Measurements from ENCODE around the gene CFL2.

CFL2 gene

DNA sequence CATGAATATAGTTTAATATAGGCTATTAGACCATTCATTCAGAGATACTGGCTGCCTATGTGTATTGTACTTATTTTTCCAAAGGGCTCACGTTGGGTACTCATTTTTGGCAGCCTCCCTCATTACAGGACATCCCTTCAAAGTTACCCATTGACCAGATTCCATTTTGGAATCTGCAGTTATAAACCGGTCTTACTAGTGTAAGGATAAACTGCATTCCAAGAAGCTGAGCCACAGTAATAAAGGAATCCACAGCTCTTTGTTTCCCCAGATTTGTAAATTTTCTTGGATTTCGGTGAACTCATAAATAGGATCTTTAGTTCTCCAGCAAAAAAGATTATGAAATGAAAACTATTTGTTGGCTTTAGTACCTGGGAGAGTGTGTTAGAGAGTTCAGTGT, 18.9 kb upstream of the CFL2 start:
- Histone ChIP-seq H3K4me3 (ENCODE audit: insufficient read depth, low read depth, low read length) (no peak overlapping the region), H3K9me3 (ENCODE audit: control insufficient read depth, low read length) (no peaks in the 10 kb centered on the region), H3K27me3 (ENCODE audit: control insufficient read depth, insufficient read depth, low read length, poor library complexity, severe bottlenecking) (no peaks in the 10 kb centered on the region), H3K27ac (ENCODE audit: insufficient read depth, low read depth, low read length, poor library complexity, severe bottlenecking) (no peak overlapping the region), H3K4me1 (ENCODE audit: control insufficient read depth, insufficient read depth, low read length) (no peaks in the 10 kb centered on the region), H3K36me3 (ENCODE audit: control insufficient read depth, insufficient read depth, low read length) (no peaks in the 10 kb centered on the region)
- WGBS, 2 experiments: 92 to 94% methylated on average over 3 of the region's 3 CpGs

- H3K36me3 ChIP-seq (ENCODE audit: control insufficient read depth, insufficient read depth, low read length): no peaks in the 10 kb centered on the region
- no peaks in the 10 kb centered on the region for H3K4me1 ChIP-seq (ENCODE audit: control insufficient read depth, insufficient read depth, low read length)
- no peaks in the 10 kb centered on the region for H3K9me3 ChIP-seq (ENCODE audit: control insufficient read depth, low read length)
- 83 to 85% methylated on average over 4 of the region's 4 CpGs for WGBS, 2 experiments
- no peak overlapping the region for H3K27ac ChIP-seq (ENCODE audit: insufficient read depth, low read depth, low read length, poor library complexity, severe bottlenecking)
- no peaks in the 10 kb centered on the region for H3K27me3 ChIP-seq (ENCODE audit: control insufficient read depth, insufficient read depth, low read length, poor library complexity, severe bottlenecking)
- no peak overlapping the region for H3K4me3 ChIP-seq (ENCODE audit: insufficient read depth, low read depth, low read length)
Observed at GRCh38 chr14:34732802-34733201, 18.4 kb upstream of the CFL2 start.

- Histone ChIP-seq H3K4me1 (ENCODE audit: control insufficient read depth, insufficient read depth, low read length) (no peaks in the 10 kb centered on the region), H3K9me3 (ENCODE audit: control insufficient read depth, low read length) (no peaks in the 10 kb centered on the region), H3K36me3 (ENCODE audit: control insufficient read depth, insufficient read depth, low read length) (no peaks in the 10 kb centered on the region), H3K27me3 (ENCODE audit: control insufficient read depth, insufficient read depth, low read length, poor library complexity, severe bottlenecking) (no peaks in the 10 kb centered on the region), H3K27ac (ENCODE audit: insufficient read depth, low read depth, low read length, poor library complexity, severe bottlenecking) (no peak overlapping the region), H3K4me3 (ENCODE audit: insufficient read depth, low read depth, low read length) (no peak overlapping the region)
- WGBS, 2 experiments: 95 to 100% methylated on average over 3 of the region's 3 CpGs
Observed at GRCh38 chr14:34723867-34724266, 9.5 kb upstream of the CFL2 start.

GRCh38 chr14:34722723-34723545, 8.5 kb upstream of the CFL2 start:
- no peaks in the 10 kb centered on the region for H3K4me1 ChIP-seq (ENCODE audit: control insufficient read depth, insufficient read depth, low read length)
- H3K27me3 ChIP-seq (ENCODE audit: control insufficient read depth, insufficient read depth, low read length, poor library complexity, severe bottlenecking): no peaks in the 10 kb centered on the region
- H3K36me3 ChIP-seq (ENCODE audit: control insufficient read depth, insufficient read depth, low read length): no peaks in the 10 kb centered on the region
- H3K9me3 ChIP-seq (ENCODE audit: control insufficient read depth, low read length): no peaks in the 10 kb centered on the region
- H3K27ac ChIP-seq (ENCODE audit: insufficient read depth, low read depth, low read length, poor library complexity, severe bottlenecking): no peak overlapping the region
- 23 to 24% methylated on average over 10 of the region's 10 CpGs for WGBS, 2 experiments
- no peak overlapping the region for H3K4me3 ChIP-seq (ENCODE audit: insufficient read depth, low read depth, low read length)

- no peaks in the 10 kb centered on the region for H3K9me3 ChIP-seq (ENCODE audit: control insufficient read depth, low read length)
- WGBS, 2 experiments: 74 to 89% methylated on average over 2 of the region's 2 CpGs
Observed at GRCh38 chr14:34721129-34721528, 6.7 kb upstream of the CFL2 start.

DNA sequence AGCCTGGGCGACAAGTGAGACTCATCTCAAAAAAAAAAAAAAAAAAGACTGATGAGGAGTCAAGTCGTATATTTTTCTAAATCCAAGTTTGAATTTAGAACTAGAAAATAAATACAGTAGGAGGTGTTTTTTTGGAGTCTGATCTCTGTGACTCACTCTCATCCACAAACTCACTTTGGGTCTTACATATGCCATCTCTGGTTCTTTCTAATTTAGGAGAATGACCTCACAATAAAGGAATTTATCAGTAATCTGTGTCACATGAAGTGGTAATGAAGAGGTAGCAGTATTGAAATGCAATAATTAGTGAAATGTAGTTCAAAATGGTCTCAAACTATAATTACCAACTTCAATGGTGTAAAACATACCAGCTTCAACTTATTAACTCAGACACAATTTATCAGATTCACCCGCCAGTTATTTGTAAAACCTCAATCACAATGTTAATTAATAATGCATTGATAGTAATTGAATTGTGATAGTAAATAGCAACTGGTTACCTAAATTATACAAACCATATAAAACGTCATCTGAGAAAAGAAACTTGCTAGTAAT, 4.4 kb upstream of the CFL2 start:
- Histone ChIP-seq H3K4me3 (ENCODE audit: insufficient read depth, low read depth, low read length) (no peak overlapping the region), H3K9me3 (ENCODE audit: control insufficient read depth, low read length) (no peaks in the 10 kb centered on the region), H3K36me3 (ENCODE audit: control insufficient read depth, insufficient read depth, low read length) (no peaks in the 10 kb centered on the region), H3K27me3 (ENCODE audit: control insufficient read depth, insufficient read depth, low read length, poor library complexity, severe bottlenecking) (peaks cover 8% of the 10 kb centered on the region), H3K4me1 (ENCODE audit: control insufficient read depth, insufficient read depth, low read length) (no peaks in the 10 kb centered on the region), H3K27ac (ENCODE audit: insufficient read depth, low read depth, low read length, poor library complexity, severe bottlenecking) (no peak overlapping the region)
- WGBS, 2 experiments: 73 to 92% methylated on average over 2 of the region's 4 CpGs

More at GRCh38 chr14:34721129-34721528, 6.7 kb upstream of the CFL2 start:
- Histone ChIP-seq H3K36me3 (ENCODE audit: control insufficient read depth, insufficient read depth, low read length) (no peaks in the 10 kb centered on the region), H3K27ac (ENCODE audit: insufficient read depth, low read depth, low read length, poor library complexity, severe bottlenecking) (no peak overlapping the region), H3K4me3 (ENCODE audit: insufficient read depth, low read depth, low read length) (no peak overlapping the region), H3K27me3 (ENCODE audit: control insufficient read depth, insufficient read depth, low read length, poor library complexity, severe bottlenecking) (no peaks in the 10 kb centered on the region), H3K4me1 (ENCODE audit: control insufficient read depth, insufficient read depth, low read length) (no peaks in the 10 kb centered on the region)

DNA sequence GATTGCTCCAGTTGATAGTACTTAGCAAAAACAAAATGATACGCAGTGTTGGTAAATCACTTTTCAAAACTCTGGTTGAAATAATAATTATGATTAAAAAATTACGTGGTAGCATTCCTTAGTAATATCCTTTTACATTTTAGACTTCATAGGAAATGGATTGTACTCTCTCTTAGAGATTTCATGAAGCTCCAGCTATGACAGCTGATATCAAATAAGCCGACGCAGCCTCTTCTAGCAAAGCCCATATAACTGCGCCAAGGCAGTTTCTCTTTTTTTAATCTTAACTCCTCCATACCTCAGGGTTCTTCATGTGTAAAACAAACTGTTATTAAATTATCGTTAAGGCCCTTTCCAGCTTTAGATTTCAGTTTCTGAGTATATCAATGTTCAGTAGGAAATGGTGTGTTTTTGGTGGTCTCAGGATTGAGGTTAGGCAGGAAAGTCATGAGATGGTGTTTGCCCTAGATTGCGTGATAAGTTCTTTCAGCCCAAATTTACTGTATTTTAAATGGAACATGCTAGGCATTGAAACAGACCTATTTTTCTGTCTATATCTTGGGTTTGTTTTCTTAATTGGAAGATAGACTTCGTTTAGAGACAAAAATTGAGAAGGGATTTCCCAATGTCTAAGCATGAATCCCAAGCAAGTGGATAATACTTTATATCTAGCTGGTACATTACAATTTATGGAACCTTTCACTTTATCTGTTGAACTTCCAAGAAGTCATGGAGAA, 902 bp upstream of the CFL2 start:
- WGBS, 2 experiments: 82 to 86% methylated on average over 7 to 8 of the region's 8 CpGs
- H3K36me3 ChIP-seq (ENCODE audit: control insufficient read depth, insufficient read depth, low read length): peaks cover 6% of the 10 kb centered on the region
- no peak overlapping the region for H3K27ac ChIP-seq (ENCODE audit: insufficient read depth, low read depth, low read length, poor library complexity, severe bottlenecking)
- H3K27me3 ChIP-seq (ENCODE audit: control insufficient read depth, insufficient read depth, low read length, poor library complexity, severe bottlenecking): peaks cover 8% of the 10 kb centered on the region
- H3K4me1 ChIP-seq (ENCODE audit: control insufficient read depth, insufficient read depth, low read length): peaks cover 5% of the 10 kb centered on the region
- H3K4me3 ChIP-seq (ENCODE audit: insufficient read depth, low read depth, low read length): peak overlapping the region; percentile 73
- no peaks in the 10 kb centered on the region for H3K9me3 ChIP-seq (ENCODE audit: control insufficient read depth, low read length)

- peaks cover 5% of the 10 kb centered on the region for H3K4me1 ChIP-seq (ENCODE audit: control insufficient read depth, insufficient read depth, low read length)
- 3% methylated on average over 33 of the region's 33 CpGs for WGBS, 2 experiments
- H3K4me3 ChIP-seq (ENCODE audit: insufficient read depth, low read depth, low read length): peak overlapping the region; percentile 73
- H3K36me3 ChIP-seq (ENCODE audit: control insufficient read depth, insufficient read depth, low read length): peaks cover 6% of the 10 kb centered on the region
- no peak overlapping the region for H3K27ac ChIP-seq (ENCODE audit: insufficient read depth, low read depth, low read length, poor library complexity, severe bottlenecking)
- H3K27me3 ChIP-seq (ENCODE audit: control insufficient read depth, insufficient read depth, low read length, poor library complexity, severe bottlenecking): peaks cover 8% of the 10 kb centered on the region
- H3K9me3 ChIP-seq (ENCODE audit: control insufficient read depth, low read length): no peaks in the 10 kb centered on the region
Observed at GRCh38 chr14:34713681-34714319, 593 bp downstream of the CFL2 start.

- H3K36me3 ChIP-seq (ENCODE audit: control insufficient read depth, insufficient read depth, low read length): peaks cover 6% of the 10 kb centered on the region
- no peaks in the 10 kb centered on the region for H3K9me3 ChIP-seq (ENCODE audit: control insufficient read depth, low read length)
- peaks cover 5% of the 10 kb centered on the region for H3K4me1 ChIP-seq (ENCODE audit: control insufficient read depth, insufficient read depth, low read length)
- peak overlapping the region; percentile 73 for H3K4me3 ChIP-seq (ENCODE audit: insufficient read depth, low read depth, low read length)
- 76 to 81% methylated on average over 6 of the region's 6 CpGs for WGBS, 2 experiments
- H3K27me3 ChIP-seq (ENCODE audit: control insufficient read depth, insufficient read depth, low read length, poor library complexity, severe bottlenecking): peaks cover 8% of the 10 kb centered on the region
- no peak overlapping the region for H3K27ac ChIP-seq (ENCODE audit: insufficient read depth, low read depth, low read length, poor library complexity, severe bottlenecking)
Observed at GRCh38 chr14:34713122-34713680, 1.2 kb downstream of the CFL2 start.
